NCI-H526 treated with DMSO at 0.1 percent for 48 hours (cell line): ENCODE measurements around the gene ACVR2A.
A peak's percentile ranks its signal among the peaks of the same experiment; 100 is the strongest.

Experiments used
- DNase-seq: peaks from one replicate; lab custom pipeline; 2025; lab: John Stamatoyannopoulos, UW

The ACVR2A gene

DNA sequence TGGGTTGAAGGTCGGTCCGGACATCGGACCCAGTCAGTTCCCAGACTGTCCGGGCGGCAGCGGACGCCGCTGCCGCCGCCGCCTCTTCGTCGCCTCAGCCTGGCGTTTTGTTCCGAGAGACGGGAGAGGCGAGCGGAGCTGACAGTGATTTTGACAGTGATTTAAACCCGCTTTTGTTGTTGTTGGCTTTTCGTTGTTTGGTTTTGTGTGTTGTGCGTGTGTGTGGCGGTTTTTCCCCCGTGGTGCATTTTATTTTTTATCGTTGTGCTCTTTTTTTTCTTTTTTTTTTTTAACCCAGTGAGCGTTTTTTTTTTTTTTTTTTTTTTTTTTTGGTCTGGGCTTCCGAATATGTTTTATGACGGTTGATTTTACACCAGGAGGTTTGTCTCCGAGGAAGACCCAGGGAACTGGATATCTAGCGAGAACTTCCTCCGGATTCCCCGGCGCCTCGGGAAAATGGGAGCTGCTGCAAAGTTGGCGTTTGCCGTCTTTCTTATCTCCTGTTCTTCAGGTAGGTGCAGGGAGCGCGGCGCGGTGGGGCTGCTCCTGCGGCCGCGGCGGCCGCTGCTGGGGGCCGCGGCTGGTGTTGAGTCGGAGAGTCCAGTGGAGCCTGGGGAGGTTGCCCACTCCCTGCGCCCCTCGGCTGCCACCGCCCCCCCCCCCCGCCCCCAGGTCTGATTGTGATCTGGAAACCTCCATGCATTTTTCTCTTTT, at the start of gene ACVR2A:
ACVR2A (plus strand) TSS at position 333 of the 714 bp plus-strand sequence; CDS start at position 457, 124 bp downstream.
- peak; percentile 58 for DNase-seq

DNA sequence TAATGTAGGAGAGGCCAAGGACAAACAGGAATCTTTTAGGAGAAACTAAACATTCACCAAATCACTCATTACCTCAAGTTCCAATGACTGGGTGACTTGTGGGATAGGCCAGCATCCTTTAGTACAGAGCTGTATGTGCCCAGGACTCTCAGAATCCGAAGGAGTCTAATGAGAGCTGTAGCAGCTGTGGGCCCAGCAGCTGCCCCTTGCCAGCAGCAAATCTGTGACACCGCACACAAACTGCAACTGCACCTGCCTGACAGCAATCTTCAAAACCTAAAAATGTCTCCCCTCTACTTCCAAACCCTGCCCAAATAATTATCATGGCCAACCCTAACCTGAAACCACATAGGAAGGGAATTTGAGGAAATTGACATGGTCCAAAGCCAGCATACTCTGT, 44.5 kb upstream of the ACVR2A start:
- no peak for DNase-seq

DNA sequence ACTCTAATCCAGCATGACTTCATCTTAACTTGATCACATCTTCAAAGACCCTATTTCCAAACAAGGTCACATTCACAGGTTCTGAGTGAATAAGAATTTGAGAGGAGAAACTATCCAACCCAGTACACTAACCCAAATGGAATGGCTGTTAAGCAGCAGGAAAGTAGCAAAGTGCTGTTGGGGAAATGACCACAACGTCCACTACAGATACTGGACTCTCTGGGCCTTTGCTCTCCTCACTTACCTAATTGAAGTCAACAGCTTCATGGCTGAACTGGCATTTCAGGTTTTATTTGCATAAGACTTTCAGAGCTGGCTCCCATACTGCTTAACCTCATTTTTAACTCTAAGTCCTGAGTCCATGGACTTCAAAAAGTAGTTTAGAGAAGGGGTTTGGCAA, 38.0 kb upstream of the ACVR2A start:
- peak; percentile 34 for DNase-seq

DNA sequence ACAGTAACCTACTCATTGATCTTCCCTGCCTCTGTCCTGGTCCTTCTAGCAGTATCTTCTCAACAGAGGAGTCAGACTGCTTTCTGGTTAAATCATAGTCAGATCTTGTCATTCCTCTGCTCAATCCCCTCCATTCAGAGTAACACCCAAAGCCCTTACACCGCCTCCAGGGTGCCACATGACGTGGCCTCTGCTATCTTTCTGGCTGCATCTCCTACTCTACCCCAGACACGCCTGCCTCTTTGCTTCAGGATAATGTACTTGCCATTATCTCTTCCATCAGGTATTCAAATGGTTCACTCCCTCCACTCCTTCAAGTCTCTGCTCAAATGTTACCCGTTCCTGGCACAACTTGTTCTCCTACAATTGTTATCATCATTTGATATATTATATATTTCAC, 36.3 kb upstream of the ACVR2A start:
- no peak for DNase-seq

DNA sequence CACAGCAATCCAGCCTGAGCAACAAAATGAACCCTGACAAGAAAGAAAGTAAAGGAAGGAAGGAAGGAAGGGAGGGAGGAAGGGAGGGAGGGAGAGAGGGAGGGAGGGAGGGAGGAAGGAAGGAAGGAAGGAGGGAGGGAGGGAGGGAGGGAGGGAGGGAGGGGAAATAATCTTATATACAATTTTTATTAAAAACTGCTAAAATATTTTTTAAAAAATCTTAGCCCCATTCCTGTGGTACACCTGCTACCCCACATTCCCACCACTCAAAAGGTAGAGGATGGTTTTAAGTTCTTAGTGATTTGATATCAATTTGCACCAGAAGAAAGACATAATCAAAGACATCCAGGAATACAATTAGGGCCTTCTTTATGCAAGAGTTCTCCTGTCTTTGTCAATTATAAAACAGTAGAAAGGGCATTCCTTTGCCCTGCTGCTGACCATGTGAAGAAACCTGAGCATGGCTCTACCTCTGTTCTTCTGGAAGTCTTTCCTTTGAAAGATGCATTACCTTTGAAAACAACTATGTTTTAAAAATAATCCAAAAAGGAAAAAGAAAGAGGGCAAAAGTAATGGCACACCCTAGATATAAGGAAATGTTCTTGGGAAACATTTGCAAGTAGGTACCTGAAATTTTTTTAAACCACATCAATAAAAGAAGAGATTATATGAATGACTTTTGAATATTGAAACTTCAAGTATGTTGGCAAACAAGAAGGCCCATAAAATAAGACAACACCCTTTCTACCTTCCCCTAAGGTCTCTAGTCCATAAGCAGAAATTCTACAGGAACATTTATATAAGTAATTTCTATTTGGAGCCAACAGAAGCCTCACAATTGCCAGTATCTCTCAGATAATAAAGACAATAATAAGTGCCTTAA, 33.7 kb upstream of the ACVR2A start:
- no peak for DNase-seq

DNA sequence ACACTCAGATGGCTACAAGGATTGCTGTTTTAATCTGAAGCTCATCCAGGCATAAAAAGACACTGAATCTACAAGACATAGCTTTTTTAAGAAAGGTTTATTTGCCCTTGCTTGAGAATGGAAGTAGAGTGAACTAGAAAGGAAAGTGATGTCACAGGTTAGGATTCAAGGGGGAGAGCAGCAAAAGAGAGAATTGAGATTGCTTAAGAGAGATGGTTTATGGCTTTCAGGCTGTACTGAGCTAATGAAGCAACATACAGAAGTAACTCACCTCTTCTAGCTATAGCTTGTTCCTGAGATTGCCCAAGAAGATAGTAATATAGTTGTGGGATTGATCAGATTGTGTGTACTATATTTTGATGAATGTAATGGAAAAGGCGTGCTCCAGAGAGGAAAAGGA, 26.1 kb upstream of the ACVR2A start:
- DNase-seq, result no peak

DNA sequence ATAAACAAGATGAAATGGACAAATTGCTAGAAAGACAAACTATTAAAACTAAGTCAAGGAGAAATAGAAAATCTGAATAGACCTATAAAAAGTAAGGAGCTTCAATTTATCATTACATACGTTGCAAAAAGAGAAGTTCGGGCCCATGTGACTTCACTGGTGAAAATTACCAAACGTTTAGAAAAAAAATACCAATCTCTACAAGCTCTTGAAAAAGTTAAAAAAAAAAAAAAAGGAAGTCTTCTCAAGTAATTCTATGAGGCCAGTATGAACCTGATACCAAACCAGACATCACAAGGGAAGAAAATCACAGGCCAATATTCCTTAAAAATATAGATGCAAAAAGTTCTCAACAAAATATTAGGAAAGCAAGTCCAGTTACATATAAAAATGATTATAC, 20.2 kb upstream of the ACVR2A start:
- no peak for DNase-seq

DNA sequence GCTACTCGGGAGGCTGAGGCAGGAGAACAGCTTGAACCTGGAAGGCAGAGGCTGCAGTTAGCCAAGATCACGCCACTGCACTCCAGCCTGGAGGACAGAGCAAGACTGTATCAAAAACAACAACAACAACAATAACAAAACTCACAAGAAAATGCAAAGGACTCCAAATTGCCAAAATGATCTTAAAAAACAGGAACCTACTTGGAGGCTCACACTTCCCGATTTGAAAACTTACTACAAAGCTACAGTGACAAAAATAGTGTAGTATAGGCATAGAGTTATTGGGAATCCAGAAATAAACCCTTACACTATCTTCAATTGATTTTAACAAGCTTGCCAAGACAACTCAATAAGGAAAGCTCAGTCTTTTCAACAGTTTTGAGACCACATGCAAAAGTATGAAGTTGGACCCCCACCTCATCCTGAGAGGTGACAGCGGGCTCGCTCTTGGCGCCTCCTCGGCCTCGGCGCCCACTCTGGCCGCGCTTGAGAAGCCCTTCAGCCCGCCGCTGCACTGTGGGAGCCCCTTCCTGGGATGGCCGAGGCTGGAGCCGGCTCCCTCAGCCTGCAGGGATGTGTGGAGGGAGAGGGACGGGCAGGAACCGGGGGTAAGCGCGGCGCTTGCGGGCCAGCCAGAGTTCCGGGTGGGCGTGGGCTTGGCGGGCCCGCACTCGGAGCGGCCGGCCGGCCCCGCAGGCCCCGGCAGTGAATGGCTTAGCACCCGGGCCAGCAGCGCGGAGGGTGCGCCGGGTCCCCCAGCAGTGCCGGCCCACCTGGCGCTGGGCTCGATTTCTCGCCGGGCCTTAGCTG, 18.3 kb upstream of the ACVR2A start:
- no peak for DNase-seq

DNA sequence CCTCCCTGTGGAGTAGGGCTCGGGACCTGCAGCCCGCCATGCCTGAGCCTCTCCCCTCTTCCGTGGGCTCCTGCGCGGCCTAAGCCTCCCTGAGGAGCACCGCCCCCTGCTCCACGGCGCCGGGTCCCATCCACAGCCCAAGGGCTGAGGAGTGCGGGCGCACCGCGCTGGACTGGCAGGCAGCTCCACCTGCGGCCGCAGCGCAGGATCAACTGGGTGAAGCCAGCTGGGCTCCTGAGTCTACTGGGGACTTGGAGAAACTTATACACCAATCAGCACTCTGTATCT, 17.8 kb upstream of the ACVR2A start:
- no peak for DNase-seq

DNA sequence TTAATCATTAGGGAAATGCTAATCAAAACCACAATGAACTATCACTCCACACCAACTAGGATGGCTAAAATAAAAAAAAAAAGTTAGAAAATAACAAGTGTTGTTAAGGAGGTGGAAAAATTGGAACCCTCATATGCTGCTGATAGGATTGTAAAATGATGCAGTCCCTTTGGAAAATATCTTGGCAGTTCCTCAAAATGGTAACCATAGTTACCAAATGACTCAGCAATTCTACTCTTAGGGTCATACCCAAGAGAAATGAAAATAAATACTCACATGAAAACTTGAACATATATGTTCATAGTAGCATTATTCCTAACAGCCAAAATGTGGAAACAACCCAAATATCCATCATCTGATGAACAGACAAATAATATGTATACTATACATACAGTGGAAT, 15.7 kb upstream of the ACVR2A start:
- DNase-seq, result no peak

DNA sequence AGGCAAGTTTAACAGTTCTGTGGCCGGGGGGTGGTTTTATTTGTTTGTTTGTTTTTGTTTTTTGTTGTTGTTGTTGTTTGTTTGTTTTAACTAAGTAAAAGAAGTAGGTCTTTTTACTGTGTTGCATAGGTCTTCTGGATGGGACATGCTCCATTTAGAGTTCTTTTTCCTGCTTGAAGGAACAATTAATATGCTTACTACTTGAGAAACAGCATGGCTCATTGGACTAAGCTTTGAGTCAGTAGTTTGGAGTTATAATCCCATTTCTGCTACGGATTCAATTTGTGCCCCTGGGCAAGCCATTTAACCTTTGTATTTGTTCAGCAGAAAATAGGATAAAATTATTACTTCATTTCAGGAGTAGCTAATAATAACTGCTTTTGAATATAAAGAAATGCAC, 8.7 kb upstream of the ACVR2A start:
- DNase-seq, result no peak

DNA sequence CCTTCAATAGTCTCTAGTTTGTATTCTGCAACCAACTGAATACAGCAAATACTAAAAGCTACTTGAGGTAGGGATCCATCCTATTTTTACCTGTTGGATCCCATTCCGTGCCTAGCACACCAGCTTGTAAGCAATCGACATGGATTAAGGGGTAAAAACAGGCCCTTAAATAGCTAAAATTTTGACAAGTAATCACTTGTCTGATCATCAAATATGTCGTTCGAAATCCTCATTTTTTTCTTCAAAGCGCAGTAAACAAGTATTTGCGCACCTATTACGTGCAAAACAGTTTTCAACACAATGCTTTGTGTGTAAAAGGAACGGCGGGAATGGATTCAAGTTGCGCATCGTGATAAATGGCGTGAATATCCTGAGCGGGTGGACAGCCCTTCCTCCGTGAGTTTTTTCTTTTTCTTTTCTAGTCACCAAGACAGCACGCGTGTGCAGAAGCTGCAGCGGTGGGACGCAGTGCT, 1.4 kb upstream of the ACVR2A start:
- DNase-seq, result peak; percentile 37

DNA sequence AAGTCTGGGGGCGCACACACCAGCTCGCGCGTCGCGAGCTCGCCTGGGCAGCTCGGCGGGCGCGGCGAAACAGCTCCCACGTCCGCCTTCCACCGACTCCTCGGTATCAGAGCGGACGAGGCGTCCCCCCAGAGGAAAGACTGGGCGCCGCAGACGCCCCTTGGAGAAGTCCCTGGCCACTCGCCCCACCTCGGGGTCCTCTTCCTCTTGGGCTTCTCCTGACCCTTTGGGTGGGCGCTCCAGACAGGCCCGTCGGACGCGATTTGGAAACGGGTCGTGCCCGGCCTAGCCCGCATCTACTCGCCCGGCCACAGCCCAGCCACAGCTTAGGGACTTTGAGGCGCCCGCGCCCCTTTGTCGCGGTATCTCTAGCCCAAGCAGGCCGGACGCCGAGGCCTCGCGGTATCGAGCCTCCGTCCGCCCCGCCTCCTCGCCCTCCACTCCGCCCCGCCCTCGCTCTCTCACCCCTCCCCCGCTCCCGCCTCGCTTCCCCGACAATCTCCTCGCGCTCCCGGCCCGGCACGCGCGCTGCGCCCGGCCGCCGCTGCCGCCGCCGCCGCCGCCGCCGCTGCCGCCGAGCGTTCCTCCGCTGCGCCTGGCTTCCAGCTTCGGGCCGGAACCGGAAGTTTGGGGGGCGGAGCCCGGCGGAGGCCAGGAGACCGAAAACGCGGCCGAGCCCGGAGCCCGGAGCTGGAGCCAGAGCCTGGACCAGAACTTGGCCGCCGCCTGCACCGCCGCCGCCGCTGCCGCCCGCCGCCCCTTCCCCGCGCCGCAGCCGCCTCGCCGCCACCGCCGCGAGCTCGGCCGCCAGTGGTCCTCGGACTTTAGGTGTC, 749 bp upstream of the ACVR2A start:
- DNase-seq, result peak; percentile 82

DNA sequence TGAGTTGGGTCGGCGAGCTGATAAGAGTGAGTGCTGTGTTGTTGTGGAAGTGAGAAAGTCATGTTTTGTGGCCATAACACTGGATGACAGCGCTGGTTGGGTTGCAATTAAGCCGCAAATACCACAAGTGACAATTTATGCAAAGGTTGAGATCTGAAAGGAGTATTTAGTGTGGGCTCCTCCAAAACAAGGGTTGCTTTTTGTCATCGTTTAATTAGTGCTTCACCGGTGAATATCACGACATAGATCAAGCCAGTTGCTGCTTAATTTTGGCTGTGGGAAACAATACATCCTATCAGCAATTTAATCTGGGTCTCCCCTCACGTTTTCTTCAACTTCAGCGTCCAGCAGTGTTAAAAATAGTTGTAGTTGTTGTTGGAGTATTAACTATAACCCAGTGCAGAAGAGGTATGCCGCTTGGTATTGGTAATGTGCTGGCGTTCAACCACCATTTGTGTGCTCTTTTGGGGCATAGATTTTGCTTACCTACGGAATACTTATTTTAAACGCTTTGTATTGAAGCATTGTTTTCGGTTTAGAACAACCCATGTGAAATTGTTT, 662 bp downstream of the ACVR2A start:
- DNase-seq, result peak; percentile 45

DNA sequence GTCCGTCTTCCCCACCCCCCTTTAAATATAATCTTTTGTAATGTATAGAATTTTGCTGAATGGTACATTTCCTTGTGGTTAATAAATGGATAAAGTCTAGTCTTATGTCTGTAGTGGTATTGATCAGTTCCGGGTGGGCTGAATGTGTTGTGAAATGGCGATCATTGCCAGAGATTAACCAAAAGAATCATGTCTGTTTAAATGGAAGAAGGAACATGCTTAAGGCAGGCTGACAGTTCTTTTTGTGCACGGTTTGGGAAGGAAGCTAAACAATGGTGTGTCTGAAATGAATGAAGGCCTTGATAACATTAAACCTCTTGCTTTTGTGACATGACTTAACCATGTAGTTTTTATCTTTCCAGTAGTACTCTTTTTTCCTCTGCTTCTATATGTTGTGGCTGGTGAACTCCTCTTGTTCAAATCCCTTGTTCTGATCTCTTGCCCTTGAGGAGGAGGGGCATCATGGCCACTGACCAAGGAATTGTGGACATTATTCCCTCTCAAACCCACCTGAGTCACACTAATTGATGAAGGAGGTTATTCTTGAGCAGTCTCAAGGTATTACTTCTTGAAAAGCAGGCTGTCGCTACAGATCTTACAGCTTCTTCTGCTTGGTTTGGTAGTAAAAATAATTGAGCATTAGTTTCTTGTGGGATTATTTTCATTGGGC, 1.7 kb downstream of the ACVR2A start:
- DNase-seq, result no peak

DNA sequence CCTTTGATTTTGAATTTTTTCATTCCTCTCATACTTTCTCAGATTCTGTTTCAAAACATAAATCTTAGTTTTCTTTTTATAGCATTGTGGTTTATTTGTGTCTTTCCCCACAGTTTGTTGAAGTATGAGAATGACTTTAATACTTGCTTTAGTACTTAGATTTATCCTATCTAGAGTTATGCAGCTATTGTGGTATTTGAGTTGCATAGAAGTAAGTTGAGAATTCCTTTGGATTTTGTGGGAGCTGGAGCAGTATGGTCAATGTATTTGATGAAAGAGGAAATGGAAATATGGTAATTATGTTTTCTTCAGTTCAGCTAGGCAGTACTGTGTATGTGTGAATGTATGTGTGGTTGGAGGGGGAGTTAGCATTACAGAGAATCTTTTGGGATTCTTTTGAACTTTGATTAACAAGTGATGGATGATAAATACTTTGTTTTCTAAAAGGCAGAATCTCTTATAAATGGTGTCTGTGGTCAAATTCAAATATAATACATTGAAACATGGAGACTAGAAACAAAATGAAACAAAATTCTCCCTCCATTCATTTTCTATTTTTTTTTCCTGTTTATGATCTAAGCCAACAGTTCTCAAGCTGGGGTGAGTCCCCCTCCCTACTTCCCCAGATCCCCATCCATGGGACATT, 3.0 kb downstream of the ACVR2A start:
- no peak for DNase-seq

DNA sequence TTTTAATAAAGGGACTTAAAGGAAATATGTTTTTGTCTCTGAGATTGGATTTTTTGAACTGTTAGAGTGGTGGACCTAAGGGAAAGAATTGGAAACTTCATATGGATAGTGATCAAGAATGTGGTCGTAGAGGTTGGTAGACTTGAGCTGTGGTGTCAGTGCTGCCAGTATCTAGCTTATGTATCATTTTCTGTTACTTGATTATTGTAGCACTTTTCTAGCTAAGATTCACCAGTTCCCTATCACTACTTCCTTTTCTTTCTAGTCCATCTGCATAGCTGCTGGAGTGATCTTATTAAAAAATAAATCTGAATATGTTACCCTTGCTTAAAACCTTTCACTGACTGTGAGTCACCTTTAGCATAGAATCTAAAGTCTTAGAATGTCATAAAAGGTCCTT, 6.0 kb downstream of the ACVR2A start:
- DNase-seq, result no peak

DNA sequence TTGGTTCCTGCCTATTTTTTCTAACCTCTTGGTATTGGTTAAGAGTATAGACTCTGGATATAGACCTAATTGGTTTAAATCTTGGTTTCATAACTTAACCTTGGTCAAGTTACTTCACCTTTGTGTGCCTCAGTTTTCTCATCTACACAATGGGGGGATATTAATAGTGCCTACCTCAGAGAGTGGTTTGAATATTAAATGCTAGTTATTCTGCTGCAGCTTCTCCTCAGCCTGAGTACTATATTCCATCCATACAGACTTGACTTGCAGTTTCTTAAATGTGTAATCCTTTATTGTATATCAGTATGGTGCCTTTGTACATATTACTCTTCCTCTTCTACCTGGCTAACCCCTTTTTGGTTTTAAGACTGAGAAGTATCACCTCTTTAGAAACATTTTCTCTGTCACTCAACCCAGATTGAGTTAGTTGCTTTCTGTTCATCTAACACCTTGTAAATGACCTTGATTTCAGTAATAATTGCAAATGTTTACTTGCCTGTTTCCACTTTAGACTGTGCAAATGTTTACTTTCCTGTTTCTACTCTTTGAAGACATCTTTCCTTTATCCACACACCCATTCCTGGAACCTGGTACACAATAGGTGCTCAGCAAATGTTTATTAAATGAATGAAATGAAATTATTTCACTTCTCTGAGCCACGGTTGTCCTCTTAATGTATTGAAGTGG, 6.6 kb downstream of the ACVR2A start:
- DNase-seq, result no peak

DNA sequence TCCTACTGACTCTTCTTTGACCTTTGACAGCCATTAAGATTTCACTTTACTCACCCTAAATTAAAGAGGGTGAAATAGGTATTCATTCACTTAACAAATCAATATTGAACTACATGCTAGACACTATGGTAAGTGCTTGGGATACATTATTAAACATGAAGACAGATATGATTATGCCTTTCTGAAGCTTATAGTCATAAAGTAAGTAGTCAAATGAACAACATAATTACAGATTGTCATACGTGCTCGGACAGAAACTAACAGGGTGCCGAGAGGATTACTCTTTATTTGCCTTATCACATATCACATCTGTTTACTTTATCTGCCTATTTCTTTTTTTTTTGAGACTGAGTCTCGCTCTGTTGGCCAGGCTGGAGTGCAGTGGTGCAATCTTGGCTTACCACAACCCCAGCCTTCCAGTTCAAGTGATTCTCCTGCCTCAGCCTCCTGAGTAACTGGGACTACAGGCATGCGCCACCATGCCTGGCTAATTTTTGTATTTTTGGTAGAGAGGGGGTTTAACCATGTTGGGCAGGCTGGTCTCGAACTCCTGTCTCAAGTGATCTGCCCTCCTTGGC, 9.8 kb downstream of the ACVR2A start:
- DNase-seq, result no peak
